CD1c-positive myeloid dendritic cell (primary cell): ENCODE measurements around the gene ITGB2.
A peak's percentile ranks its signal among the peaks of the same experiment; 100 is the strongest.

ENCODE experiments used
- DNase-seq: peaks from one replicate; pipeline ENCODE4 v3.0.0-alpha.2; 2016; ENCODE audit errors: extremely low spot score

Gene ITGB2

DNA sequence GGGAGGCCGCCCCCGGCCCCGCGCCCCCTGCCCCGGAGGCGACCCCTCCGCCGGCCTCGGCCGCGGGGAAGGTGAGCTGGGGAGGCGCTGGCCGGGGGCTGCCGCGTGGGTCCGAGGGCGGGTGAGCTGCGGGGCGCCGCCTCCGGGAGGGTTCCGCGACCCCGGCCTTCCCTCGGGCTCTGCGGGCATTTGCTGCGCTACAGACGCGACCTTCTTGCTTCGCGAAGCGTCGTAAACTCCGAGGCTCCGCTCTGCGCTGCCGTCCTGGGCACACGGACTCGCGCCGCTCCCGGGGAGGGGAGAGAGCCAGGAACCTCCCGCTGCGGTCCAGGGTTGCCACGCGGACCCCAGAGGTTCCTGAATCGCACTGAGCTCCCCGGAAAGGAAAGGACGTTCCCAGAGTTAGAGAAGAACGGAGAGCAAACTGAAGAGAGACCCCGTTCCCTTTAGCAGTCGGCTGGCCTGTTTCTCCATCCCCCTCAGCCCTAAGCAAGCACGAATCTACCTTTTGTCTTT, 19.5 kb upstream of the ITGB2 start:
- DNase-seq = peak; percentile 37

DNA sequence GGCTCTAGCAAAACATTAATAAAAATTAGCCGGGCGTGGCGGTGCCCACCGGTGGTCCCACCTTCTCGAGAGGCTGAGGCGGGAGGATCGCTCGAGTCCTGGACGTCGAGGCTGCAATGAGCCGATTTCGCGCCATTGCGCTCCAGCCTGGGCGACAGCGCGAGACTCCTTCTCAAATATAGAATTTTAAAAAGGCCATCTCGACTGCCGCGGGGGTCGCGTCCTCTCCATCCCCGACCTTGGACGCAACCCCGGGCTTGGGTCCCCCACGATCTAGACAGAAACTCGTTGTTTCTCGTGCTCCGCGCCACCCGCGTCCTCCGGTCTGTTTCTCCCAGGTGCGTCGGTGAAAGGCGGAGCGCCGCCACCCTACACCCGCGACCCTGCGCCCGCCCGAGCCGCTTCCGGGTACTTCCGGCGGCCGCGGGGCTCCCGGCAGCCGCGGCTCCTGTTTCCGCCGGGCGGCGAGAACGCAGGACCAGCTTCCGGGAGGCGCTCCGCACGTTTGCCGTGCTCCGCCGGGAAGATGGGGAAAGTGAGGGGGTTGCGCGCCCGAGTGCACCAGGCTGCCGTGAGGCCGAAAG, 18.9 kb upstream of the ITGB2 start, which contains the start of gene SLX9:
SLX9 (plus strand) TSS at position 498 of the 584 bp plus-strand sequence; CDS start at position 527, 29 bp downstream.
- DNase-seq = peak; percentile 79

- no peak for DNase-seq
Observed at GRCh38 chr21:44938772-44939531, 18.3 kb upstream of the ITGB2 start.

DNA sequence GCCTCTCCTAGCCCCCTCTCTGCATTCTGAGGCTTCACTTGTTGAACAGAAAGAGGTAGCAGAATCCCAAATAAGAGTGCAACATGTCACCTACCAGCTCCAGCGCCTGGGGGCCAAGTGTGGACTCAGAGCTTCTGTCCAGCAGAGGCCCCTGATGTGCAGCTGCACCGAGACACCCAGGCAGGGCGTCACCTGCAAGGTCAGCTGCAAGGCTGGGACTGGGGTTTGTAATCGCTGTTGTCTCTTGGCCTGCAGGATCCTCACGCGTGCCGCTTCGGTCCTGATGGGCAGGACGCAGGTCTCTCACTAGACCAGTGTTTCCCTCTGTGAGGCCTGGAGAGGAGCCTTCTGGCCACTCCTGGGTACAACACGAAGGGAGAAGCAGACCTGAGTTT, 14.8 kb upstream of the ITGB2 start:
- no peak for DNase-seq

- no peak for DNase-seq
Observed at GRCh38 chr21:44934797-44935532, 14.3 kb upstream of the ITGB2 start.

DNA sequence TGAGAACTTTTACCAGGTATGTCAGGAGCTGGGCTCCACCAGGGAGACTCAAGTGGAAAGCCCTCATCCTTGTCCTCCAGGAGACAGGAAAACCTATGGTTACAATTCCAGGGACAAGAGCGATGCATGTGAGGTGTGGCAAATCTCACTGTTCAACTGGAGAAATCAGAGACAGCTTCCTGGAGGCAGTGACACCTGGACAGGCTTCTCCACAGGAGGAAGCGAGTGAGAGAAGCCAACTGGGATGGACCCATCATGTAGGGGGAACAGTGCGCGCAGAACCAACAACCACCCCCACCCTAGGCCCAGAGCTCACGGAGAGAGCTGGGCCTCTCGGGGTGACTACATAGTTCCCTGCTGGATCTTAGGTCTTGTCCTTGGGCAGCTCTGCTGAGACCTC, 13.6 kb upstream of the ITGB2 start:
- no peak for DNase-seq

DNA sequence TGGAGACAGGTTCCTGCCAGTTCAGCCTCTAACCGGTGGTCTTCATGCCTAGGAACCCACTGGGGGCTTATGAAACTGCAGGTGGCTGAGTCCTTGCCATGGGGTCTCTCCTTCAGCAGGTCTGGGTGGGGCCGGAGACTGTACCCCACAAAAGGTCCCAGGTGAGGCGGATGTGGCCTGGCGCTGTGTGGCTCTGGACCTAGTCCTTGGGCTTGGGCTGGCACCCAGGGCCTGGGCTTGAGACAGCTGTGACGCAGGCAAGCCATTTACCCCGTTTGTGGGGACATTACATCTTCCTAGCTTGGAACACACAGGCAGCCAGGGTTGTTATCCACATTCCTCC, 13.2 kb upstream of the ITGB2 start:
- no peak for DNase-seq

DNA sequence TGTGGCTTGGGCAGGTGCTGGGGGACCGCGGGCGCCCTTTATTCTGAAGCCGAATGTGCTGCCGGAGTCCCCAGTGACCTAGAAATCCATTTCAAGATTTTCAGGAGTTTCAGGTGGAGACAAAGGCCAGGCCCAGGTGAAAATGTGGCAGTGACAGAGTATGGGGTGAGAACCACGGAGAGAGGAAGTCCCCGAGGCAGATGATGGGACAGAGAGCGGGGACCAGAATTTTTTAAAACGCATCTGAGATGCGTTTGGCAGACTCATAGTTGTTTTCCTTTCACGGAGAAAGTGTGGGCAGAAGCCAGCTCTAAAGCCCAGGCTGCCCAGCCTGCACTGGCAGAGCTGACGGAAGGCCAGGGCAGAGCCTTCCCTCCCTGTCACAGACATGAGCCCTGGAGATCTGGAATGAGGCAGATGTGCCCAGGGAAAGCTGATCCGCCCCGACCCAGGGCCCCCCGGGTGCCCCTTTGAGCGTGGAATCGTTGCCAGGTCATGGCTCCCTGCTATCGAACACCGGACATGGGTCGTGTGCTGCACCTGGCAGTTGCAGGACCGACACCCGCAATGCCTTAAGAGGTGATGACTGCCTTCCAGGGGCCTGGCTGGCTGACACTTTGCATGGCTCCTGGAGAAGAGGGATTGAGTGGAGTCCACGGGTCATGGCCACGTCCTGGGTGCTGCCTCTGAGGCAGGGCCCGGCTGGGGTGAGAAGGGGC, 12.7 kb upstream of the ITGB2 start:
- no peak for DNase-seq

DNA sequence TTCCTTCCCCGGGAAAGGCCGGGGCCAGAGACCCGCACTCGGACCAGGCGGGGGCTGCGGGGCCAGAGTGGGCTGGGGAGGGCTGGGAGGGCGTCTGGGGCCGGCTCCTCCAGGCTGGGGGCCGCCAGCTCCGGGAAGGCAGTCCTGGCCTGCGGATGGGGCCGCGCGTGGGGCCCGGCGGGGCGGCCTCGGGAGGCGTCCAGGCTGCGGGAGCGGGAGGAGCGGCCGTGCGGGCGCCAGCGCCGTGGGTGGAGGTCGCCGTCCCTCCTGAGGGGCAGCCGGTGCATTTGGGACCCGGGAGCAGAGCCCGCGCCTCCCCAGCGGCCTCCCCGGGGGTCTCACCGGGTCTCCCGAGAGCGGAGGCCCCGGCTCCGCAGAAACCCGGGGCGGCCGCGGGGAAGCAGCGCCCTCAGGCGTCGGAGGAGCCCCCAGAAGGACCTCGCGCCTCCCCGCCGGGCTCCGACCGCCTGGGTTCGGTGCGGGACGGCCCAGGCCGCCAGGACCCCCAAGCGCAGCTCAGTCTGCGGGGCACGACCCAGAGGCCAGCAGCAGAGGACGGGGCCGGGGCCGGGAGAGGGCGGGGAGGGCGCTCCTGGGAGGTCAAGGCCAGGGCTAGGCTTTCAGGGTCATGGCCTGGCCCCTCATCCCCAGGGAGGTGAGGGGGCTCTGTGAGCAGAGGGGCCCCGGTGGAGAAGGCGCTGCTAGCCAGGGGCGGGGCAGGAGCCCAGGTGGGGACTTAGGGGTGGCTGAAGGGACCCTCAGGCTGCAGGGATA, 11.9 kb upstream of the ITGB2 start:
- DNase-seq = peak; percentile 62

DNA sequence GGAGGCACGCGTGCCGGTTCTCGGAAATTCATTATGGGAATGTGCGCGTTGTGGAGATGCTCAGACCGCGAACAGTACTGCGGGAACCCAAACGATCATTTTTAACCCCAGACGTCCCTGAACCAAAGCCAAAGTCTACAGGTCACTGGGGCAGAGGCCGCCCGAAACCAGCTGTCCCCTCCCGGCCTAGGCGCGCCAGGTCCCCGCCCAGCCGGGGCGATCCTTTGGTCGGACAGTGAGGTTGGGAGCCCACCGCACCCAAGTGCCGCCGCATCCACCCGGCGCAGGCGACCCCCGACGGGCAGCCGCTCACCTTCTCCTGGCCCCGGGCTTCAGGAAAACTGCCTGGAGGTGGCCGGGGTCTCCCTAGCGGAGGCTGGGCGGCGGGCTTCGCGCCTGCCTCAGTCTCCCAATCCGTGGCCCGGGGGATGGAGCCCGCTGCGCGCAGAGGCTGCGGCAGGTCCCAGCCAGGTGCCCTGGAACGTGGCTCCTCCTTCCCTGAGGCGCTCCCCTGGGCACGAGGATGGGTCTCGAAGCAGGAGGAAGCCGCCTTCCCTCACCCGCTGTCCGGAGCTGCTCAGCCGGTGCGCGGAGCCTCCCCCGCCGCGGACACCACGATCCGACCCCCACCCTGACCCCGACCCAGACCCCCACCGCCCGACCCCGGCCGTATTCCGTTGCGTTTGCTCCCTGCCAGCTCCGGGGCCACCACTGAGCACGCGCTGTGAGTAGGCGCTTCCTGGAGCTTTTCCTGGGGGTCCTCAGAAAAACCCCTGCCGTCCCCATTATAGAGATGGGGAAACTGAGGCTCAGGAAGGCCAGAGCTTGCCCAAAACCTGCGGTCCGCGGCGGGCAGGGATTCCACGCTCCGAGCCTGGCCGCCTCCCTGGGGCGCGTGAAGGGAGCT, 11.1 kb upstream of the ITGB2 start:
- DNase-seq = no peak

- peak; percentile 80 for DNase-seq
Observed at GRCh38 chr21:44931137-44931500, 10.4 kb upstream of the ITGB2 start.

- peak; percentile 50 for DNase-seq
Observed at GRCh38 chr21:44930543-44930981, 9.9 kb upstream of the ITGB2 start.

- no peak for DNase-seq
Observed at GRCh38 chr21:44929799-44930542, 9.3 kb upstream of the ITGB2 start.

DNA sequence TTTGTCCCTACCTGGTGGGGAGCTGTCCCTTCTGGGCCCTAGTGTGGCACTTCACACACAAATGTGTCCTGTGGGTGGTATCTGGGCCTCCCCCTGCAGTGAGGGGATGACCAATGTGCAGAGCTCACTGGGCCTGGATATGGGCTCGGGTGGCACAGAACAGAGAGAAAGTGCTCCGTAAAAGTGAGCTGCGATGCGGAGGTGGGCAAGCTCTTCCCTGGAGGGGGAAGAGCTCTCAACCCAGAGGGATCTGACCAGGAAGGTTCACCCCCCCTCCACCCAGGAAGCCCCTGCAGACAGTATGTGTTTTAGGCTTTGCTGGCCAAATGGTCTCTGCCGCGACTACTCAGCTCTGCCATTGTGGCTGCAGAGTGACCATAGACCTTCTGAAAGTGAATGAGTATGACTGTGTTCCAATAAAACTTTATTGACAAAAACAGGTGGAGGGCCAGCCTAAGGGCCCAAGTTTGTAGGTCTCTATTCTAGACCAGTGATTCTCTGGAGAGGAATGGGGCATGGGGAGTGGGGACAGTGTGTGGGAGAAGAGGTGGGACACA, 8.6 kb upstream of the ITGB2 start:
- no peak for DNase-seq

DNA sequence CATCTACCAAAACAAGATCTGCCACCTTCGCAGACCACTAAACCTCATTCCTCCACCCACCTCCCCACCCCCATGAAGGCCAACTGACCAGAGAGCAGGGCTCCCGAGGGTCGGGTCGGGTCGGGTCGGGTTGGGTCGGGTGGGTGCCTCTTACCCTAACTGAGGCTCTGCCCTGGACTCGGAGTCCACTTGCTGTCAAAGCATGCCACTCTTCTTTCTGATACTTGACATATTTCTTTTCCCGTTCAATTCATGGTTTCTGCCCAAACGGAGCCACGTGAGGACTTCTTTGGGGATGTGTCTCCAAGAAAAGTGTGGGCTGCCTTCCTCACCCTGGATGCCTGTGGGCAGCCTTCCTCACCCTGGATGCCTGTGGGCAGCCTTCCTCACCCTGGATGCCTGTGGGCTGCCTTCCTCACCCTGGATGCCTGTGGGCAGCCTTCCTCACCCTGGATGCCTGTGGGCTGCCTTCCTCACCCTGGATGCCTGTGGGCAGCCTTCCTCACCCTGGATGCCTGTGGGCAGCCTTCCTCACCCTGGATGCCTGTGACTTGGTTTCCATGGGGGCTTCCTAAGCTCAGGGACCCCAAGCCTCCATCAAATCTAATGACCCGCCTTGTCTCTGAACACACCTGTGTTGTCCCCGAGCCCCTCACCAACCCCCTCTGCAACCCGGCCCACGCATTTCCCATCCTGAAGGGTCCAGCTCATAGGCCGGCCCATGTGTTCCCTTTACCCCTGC, 8.0 kb upstream of the ITGB2 start:
- peak; percentile 67 for DNase-seq

GRCh38 chr21:44927587-44928461, 7.1 kb upstream of the ITGB2 start:
- peak; percentile 91 for DNase-seq

DNA sequence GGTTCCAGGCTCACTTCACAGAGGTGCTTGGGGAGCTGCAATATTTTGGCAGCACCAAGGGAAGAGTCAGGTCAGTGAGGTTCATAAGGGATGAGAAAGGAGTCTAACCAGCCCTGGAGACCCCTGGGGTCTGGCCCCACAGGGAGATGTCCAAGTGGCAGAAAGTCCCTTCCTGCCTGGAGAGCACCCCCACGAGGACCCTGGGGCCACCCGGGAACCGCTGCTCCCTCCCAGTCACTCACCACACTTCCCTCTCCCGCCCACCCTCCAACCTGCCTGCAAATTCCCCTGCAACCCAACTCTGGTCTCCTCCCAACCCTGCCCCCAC, 6.5 kb upstream of the ITGB2 start:
- no peak for DNase-seq
